Measurements from ENCODE around the gene C17orf50.

- no peak for TF ChIP-seq EZH2phosphoT487 (IDR thresholded peaks at IDR 0.05; ENCODE audit: borderline replicate concordance, low read length)
- TF ChIP-seq, protein P1, sequence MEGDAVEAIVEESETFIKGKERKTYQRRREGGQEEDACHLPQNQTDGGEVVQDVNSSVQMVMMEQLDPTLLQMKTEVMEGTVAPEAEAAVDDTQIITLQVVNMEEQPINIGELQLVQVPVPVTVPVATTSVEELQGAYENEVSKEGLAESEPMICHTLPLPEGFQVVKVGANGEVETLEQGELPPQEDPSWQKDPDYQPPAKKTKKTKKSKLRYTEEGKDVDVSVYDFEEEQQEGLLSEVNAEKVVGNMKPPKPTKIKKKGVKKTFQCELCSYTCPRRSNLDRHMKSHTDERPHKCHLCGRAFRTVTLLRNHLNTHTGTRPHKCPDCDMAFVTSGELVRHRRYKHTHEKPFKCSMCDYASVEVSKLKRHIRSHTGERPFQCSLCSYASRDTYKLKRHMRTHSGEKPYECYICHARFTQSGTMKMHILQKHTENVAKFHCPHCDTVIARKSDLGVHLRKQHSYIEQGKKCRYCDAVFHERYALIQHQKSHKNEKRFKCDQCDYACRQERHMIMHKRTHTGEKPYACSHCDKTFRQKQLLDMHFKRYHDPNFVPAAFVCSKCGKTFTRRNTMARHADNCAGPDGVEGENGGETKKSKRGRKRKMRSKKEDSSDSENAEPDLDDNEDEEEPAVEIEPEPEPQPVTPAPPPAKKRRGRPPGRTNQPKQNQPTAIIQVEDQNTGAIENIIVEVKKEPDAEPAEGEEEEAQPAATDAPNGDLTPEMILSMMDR (IDR thresholded peaks at IDR 0.05; ENCODE audit: low read depth, low read length, poor library complexity, severe bottlenecking): no peak
Observed at GRCh38 chr17:35742496-35742895, 18.2 kb upstream of the C17orf50 start.

Measured in DOHH2 (cell line).